Fibroblast of villous mesenchyme (primary cell): ENCODE measurements around the gene ZNF574. TPM values are rescaled to one million over a fixed set of nuclear protein-coding genes. Genes with fewer than 3 reads are reported as not detected.

Experiments
- DNase-seq: peaks from one replicate; pipeline ENCODE4 v3.0.0-alpha.2; 2010; ENCODE audit warnings: low read depth
- H3K4me3 ChIP-seq: 2 replicates; pipeline ENCODE4 v1.5.1; 2011; ENCODE audit warnings: low read depth, mild to moderate bottlenecking, low read length
- CTCF ChIP-seq: IDR thresholded peaks from 2 replicates; pipeline ENCODE4 v1.5.1; 2012; ENCODE audit warnings: low read depth, mild to moderate bottlenecking, low read length; ENCODE audit not compliant: insufficient read depth
- total RNA-seq: library from RNA; depleted of rRNA; stranded (reverse); fragments of >200 nt; gene quantifications from 2 replicates; pipeline ENCODE4 v1.2.3, GENCODE V29; 2012

The ZNF574 gene
- total RNA-seq, 1 donor = 19.0 TPM

DNA sequence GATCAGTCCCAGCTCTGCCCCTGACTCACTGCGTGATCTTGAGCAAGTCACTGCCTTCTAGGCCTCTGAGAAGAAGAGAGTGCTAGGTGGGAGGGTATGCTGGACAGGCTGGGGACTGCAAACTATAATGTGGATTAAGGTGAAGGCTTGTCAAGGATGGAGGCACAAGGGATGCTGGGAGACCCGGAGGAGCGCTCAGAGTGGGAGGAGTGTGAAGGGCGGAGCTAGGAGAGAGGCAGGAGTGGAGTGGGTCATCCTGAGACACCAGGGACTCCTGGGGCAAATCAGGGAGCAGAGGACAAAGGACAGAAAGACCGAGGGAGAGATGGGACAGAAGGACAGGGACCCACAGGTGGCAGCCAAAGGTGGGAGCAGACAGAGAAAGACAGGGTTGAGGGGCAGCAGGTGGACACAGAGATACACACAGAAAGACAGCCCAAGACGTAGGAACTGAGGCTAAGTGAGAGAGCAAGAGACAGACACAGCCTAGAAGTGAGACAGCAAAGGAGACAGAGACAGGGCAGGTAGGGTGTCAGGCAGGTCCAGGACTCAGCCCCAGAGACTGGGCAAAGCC is 8.6 kb upstream of the ZNF574 start:
- TF ChIP-seq CTCF = no peak
- no peak overlapping the region for H3K4me3 ChIP-seq
- no peak for DNase-seq

- H3K4me3 ChIP-seq = no peak overlapping the region
- no peak for DNase-seq
- TF ChIP-seq CTCF = no peak
Observed at GRCh38 chr19:42068361-42068755, 7.6 kb upstream of the ZNF574 start.

GRCh38 chr19:42068756-42069571 is 7.0 kb upstream of the ZNF574 start:
- DNase-seq = no peak
- H3K4me3 ChIP-seq = no peak overlapping the region
- TF ChIP-seq CTCF = no peak

DNA sequence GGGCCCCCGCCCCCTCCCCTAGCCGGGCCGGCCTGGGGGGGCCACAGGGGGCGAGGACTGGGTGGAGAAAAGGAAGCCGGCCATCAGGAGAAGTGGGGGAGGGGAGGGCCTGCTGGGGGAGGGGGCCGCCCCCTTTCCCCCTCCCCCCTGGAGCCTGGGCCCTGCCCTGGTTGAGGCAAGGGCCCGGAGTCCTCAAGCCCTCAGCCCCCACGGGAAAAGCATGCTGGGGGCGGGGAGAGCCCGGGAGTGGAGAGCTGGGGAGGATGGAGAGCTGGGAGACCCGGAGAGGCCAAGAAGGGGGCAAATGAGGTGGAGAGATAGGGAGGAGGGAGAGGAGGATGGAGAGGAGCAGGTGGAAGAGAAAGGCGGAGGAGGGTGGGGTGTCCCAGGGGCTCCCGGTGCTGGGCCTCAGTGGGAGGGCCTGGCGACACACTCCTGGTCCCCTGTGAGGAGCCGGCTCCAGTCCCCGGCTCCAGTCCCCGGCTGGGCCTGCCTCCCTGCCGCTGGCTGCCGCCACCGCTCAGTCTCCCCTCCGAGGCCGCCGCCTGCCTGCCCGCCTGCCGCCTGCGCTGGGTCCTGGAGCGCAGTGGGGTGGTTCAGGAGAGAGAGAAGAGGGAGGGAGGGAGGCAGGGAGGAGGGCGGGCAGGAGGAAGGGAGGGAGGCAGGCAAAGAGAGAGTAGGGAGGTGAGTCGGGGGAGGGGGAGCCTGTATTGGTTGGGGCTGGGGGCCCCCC is 6.2 kb upstream of the ZNF574 start, which contains the start of gene GRIK5:
Gene GRIK5, minus strand, starts transcription at position 588 of the 733 bp plus-strand sequence. CDS start 4,436 bp downstream, outside the sequence.
- DNase-seq = no peak
- H3K4me3 ChIP-seq = no peak within 1 kb of the TSS
- TF ChIP-seq CTCF = no peak

- H3K4me3 ChIP-seq = no peak overlapping the region
- no peak for DNase-seq
- TF ChIP-seq CTCF = no peak
Observed at GRCh38 chr19:42071247-42071646, 4.7 kb upstream of the ZNF574 start.

DNA sequence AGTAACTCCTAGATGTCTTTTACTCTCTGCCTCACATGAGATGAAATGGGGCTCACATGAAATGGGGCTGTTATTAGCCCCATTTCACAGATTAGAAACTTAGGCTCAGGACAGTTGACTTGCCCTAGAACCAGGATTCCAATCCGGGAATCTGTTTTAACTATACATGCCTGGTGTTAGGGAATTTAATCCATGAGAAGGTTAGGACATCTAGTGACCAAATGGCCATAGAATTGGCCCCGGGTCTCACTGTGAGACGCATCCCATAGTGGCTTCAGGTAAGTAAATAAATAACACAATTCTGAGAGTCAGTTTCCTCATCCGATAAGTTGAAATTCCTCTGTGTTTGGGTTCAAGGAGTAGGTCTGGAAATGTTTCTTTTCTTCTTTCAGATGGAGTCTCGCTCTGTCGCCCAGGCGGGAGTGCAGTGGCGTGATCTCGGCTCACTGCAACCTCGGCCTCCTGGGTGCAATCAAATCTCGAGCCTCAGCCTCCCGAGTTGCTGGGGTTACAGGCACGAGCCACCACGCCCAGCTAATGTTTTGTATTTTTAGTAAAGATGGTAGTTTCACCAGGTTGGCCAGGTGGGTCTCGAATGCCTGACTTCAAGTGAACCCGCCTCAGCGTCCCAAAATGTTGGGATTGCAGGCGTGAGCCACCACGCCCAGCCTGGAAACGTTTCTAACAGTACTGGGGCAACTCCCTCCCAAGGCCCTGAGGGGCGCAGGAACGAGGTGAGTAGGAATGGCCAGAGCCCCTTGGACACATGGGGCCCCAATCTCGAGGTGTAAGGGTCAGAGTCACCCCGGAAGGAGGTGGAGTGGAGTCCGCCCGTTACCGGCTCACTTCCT is 1.2 kb upstream of the ZNF574 start:
- H3K4me3 ChIP-seq = peak overlapping the region; percentile 78
- no peak for DNase-seq
- no peak for TF ChIP-seq CTCF
